ENCODE results near the gene MLNR. TPM values are rescaled to one million over a fixed set of nuclear protein-coding genes. Genes with fewer than 3 reads are reported as not detected.

Gene MLNR
- total RNA-seq, 1 experiment from 2014 or later, result not detected

- Histone ChIP-seq H3K36me3 (ENCODE audit: control insufficient read depth in 1 of 2, insufficient read depth in 2 of 2, low read length in 2 of 2) (no peaks in the 10 kb centered on the region), H3K27me3 (ENCODE audit: insufficient read depth, low read length) (no peaks in the 10 kb centered on the region), H3K4me3 (replicated peaks in 1 of 2; ENCODE audit: low read depth in 1 of 2, low read length in 2 of 2) (no peak overlapping the region), H2AFZ (ENCODE audit: low read depth, low read length, poor library complexity, severe bottlenecking) (no peak overlapping the region), H3K9ac (ENCODE audit: low read length) (no peak overlapping the region), H3K9me2 (ENCODE audit: insufficient read depth) (no peaks in the 10 kb centered on the region), H3K4me1 (ENCODE audit: control insufficient read depth in 1 of 2, insufficient read depth in 2 of 2, low read length in 2 of 2) (no peaks in the 10 kb centered on the region), H3K27ac (ENCODE audit: low read depth, low read length) (no peak overlapping the region), H3K4me2 (ENCODE audit: low read length) (no peak overlapping the region), H3K9me3 (ENCODE audit: control insufficient read depth in 1 of 2, insufficient read depth in 1 of 2, low read depth in 1 of 2, low read length in 2 of 2) (no peaks in the 10 kb centered on the region), H3K79me2 (ENCODE audit: insufficient read depth, low read length) (no peaks in the 10 kb centered on the region), H4K20me1 (ENCODE audit: insufficient read depth) (no peaks in the 10 kb centered on the region)
- TF ChIP-seq, protein P1, sequence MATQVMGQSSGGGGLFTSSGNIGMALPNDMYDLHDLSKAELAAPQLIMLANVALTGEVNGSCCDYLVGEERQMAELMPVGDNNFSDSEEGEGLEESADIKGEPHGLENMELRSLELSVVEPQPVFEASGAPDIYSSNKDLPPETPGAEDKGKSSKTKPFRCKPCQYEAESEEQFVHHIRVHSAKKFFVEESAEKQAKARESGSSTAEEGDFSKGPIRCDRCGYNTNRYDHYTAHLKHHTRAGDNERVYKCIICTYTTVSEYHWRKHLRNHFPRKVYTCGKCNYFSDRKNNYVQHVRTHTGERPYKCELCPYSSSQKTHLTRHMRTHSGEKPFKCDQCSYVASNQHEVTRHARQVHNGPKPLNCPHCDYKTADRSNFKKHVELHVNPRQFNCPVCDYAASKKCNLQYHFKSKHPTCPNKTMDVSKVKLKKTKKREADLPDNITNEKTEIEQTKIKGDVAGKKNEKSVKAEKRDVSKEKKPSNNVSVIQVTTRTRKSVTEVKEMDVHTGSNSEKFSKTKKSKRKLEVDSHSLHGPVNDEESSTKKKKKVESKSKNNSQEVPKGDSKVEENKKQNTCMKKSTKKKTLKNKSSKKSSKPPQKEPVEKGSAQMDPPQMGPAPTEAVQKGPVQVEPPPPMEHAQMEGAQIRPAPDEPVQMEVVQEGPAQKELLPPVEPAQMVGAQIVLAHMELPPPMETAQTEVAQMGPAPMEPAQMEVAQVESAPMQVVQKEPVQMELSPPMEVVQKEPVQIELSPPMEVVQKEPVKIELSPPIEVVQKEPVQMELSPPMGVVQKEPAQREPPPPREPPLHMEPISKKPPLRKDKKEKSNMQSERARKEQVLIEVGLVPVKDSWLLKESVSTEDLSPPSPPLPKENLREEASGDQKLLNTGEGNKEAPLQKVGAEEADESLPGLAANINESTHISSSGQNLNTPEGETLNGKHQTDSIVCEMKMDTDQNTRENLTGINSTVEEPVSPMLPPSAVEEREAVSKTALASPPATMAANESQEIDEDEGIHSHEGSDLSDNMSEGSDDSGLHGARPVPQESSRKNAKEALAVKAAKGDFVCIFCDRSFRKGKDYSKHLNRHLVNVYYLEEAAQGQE (IDR thresholded peaks at IDR 0.05; ENCODE audit: low read depth), result no peak
- TF ChIP-seq ATF3 (IDR thresholded peaks at IDR 0.05), result no peak
- TF ChIP-seq ELF1 (IDR thresholded peaks at IDR 0.05; ENCODE audit: borderline replicate concordance, low read depth), result no peak
- TF ChIP-seq TCF7L2 (IDR thresholded peaks at IDR 0.05; ENCODE audit: borderline replicate concordance, extremely low read depth, insufficient read depth, insufficient read length), result no peak
- no peak for TF ChIP-seq ZNF274 (IDR thresholded peaks at IDR 0.05; ENCODE audit: low read depth, low read length)
- TF ChIP-seq RAD21 (IDR thresholded peaks at IDR 0.05; ENCODE audit: low read depth), result no peak
- no peak for TF ChIP-seq SRF (IDR thresholded peaks at IDR 0.05; ENCODE audit: low read depth)
- no peak for TF ChIP-seq EGR1 (IDR thresholded peaks at IDR 0.05; ENCODE audit: low read depth)
- TF ChIP-seq CBX3 (IDR thresholded peaks at IDR 0.05; ENCODE audit: low read depth), result no peak
- TF ChIP-seq YY1 (IDR thresholded peaks at IDR 0.05; ENCODE audit: extremely low read depth, insufficient replicate concordance, low read depth, low read length), result no peak
- TF ChIP-seq, protein P2, sequence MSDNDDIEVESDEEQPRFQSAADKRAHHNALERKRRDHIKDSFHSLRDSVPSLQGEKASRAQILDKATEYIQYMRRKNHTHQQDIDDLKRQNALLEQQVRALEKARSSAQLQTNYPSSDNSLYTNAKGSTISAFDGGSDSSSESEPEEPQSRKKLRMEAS (IDR thresholded peaks at IDR 0.05), result no peak
- no peak for TF ChIP-seq FOSL1 (IDR thresholded peaks at IDR 0.05; ENCODE audit: low read depth)
- no peak for TF ChIP-seq EZH2phosphoT487 (IDR thresholded peaks at IDR 0.05; ENCODE audit: borderline replicate concordance)
- TF ChIP-seq, protein P3, sequence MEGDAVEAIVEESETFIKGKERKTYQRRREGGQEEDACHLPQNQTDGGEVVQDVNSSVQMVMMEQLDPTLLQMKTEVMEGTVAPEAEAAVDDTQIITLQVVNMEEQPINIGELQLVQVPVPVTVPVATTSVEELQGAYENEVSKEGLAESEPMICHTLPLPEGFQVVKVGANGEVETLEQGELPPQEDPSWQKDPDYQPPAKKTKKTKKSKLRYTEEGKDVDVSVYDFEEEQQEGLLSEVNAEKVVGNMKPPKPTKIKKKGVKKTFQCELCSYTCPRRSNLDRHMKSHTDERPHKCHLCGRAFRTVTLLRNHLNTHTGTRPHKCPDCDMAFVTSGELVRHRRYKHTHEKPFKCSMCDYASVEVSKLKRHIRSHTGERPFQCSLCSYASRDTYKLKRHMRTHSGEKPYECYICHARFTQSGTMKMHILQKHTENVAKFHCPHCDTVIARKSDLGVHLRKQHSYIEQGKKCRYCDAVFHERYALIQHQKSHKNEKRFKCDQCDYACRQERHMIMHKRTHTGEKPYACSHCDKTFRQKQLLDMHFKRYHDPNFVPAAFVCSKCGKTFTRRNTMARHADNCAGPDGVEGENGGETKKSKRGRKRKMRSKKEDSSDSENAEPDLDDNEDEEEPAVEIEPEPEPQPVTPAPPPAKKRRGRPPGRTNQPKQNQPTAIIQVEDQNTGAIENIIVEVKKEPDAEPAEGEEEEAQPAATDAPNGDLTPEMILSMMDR (IDR thresholded peaks at IDR 0.05 in 2 of 3, conservative IDR thresholded peaks at IDR 0.05 in 1 of 3; ENCODE audit: borderline replicate concordance in 1 of 3, insufficient read depth in 1 of 3, low read depth in 2 of 3, low read length in 2 of 3), result no peak
- BruUV-seq (replicated peaks), result no TSS peak
- ATAC-seq (no peak), DNase-seq (ENCODE audit: low read depth, low spot score) (no peak)
- ChIA-PET RAD21 (ENCODE audit: low non-redundant PET in 1 of 2, low total read pairs in 2 of 2, uncharacterized antibody in 2 of 2, unreplicated experiment in 2 of 2) (interaction anchor here in 1 of 2 experiments (0.7 kb wide), 1 partner anchor 873 kb away, joined by 3 read pairs; no protein-coding TSS in a partner anchor), POLR2A (no interaction called here), CTCF (no interaction called here)
- intact Hi-C loops (cut with micrococcal nuclease), result no loop called here
Observed at GRCh38 chr13:49238621-49239020, 18.5 kb downstream of the MLNR start.
